HEK293 (cell line): Measurements from ENCODE around the gene ALKBH4.

Source experiments
- CTCF ChIA-PET: fragments of 350-600 bp; formaldehyde crosslinking; extraction: SDS; loops from one replicate; lab custom pipeline; 2021; ENCODE audit warnings: antibody characterized with exemption; lab: Yijun Ruan, JAX
- POLR2A ChIA-PET: fragments of 300-600 bp; formaldehyde crosslinking; extraction: SDS; loops from one replicate; lab custom pipeline; 2020; ENCODE audit warnings: antibody characterized with exemption, inconsistent platforms; lab: Yijun Ruan, JAX
- H3K27ac ChIP-seq: fragments of 200-500 bp; sonication (Bioruptor generic); 2 replicates; pipeline ENCODE4 v1.5.1; 2014; ENCODE audit warnings: low read depth, low read length, control low read depth, inconsistent platforms; ENCODE audit errors: extremely low read depth
- H3K36me3 ChIP-seq, 2 experiments: fragments of 200-500 bp in 1 of 2; sonication (Bioruptor generic) in 1 of 2; 1 replicate in 1 of 2; 2 replicates in 1 of 2; pipeline ENCODE4 v1.5.1; 2014 to 2017; ENCODE audit warnings: inconsistent platforms in 2 of 2, low read length in 2 of 2; ENCODE audit not compliant: control insufficient read depth in 2 of 2, insufficient read depth in 1 of 2
- H3K4me1 ChIP-seq: fragments of 200-500 bp; sonication (Bioruptor generic); 2 replicates; pipeline ENCODE4 v1.5.1; 2014; ENCODE audit warnings: mild to moderate bottlenecking, low read length, inconsistent platforms; ENCODE audit not compliant: control insufficient read depth, insufficient read depth
- H3K4me3 ChIP-seq: 2 replicates; pipeline ENCODE4 v1.5.1; 2011; ENCODE audit warnings: low read depth, mild to moderate bottlenecking, control low read depth, low read length, moderate library complexity
- H3K9me3 ChIP-seq: fragments of 200-500 bp; sonication (Bioruptor generic); 2 replicates; pipeline ENCODE4 v1.5.1; 2014; ENCODE audit warnings: low read depth, low read length, inconsistent platforms; ENCODE audit not compliant: control insufficient read depth, insufficient read depth
- BCL11A ChIP-seq: fragments of 450-650 bp; formaldehyde crosslinking; IDR thresholded peaks from 2 replicates; pipeline ENCODE4 v1.5.1; 2016; ENCODE audit warnings: low read depth, missing biosample characterization, missing genetic modification characterization
- CTCF ChIP-seq: fragments of 450-650 bp; formaldehyde crosslinking; IDR thresholded peaks from 2 replicates; pipeline ENCODE4 v1.5.1; 2016; ENCODE audit warnings: missing biosample characterization, missing genetic modification characterization
- IKZF3 ChIP-seq: fragments of 450-650 bp; IDR thresholded peaks from 2 replicates; pipeline ENCODE4 v1.5.0; 2018; ENCODE audit warnings: missing biosample characterization, mild to moderate bottlenecking, missing genetic modification characterization, moderate library complexity
- INSM2 ChIP-seq: fragments of 450-650 bp; formaldehyde crosslinking; IDR thresholded peaks from 2 replicates; pipeline ENCODE4 v1.5.1; 2016; ENCODE audit warnings: missing biosample characterization, missing genetic modification characterization
- KLF7 ChIP-seq: fragments of 450-650 bp; formaldehyde crosslinking; IDR thresholded peaks from 2 replicates; pipeline ENCODE4 v1.5.1; 2016; ENCODE audit warnings: missing biosample characterization, missing genetic modification characterization, borderline replicate concordance
- MYNN ChIP-seq: fragments of 450-650 bp; formaldehyde crosslinking; IDR thresholded peaks from 2 replicates; pipeline ENCODE4 v1.5.1; 2016; ENCODE audit warnings: missing biosample characterization, missing genetic modification characterization, borderline replicate concordance
- MZF1 ChIP-seq: fragments of 450-650 bp; formaldehyde crosslinking; IDR thresholded peaks from 2 replicates; pipeline ENCODE4 v1.5.1; 2017; ENCODE audit warnings: missing biosample characterization, missing genetic modification characterization, borderline replicate concordance
- PRDM1 ChIP-seq: fragments of 450-650 bp; formaldehyde crosslinking; IDR thresholded peaks from 2 replicates; pipeline ENCODE4; 2016; ENCODE audit warnings: missing biosample characterization, missing genetic modification characterization
- REST ChIP-seq: fragments of 450-650 bp; formaldehyde crosslinking; IDR thresholded peaks from 2 replicates; pipeline ENCODE4 v1.5.1; 2016; ENCODE audit warnings: missing biosample characterization, missing genetic modification characterization
- YY1 ChIP-seq: fragments of 450-650 bp; formaldehyde crosslinking; IDR thresholded peaks from 2 replicates; pipeline ENCODE4 v1.5.1; 2018; ENCODE audit warnings: missing biosample characterization, missing genetic modification characterization
- ZNF121 ChIP-seq: fragments of 450-650 bp; formaldehyde crosslinking; IDR thresholded peaks from 2 replicates; pipeline ENCODE4 v1.5.1; 2016; ENCODE audit warnings: missing biosample characterization, missing genetic modification characterization
- ZNF16 ChIP-seq: fragments of 450-650 bp; formaldehyde crosslinking; IDR thresholded peaks from 2 replicates; pipeline ENCODE4 v1.5.1; 2016; ENCODE audit warnings: low read depth, missing biosample characterization, missing genetic modification characterization
- ZNF169 ChIP-seq: fragments of 450-650 bp; formaldehyde crosslinking; IDR thresholded peaks from 2 replicates; pipeline ENCODE4 v1.5.1; 2016; ENCODE audit warnings: missing biosample characterization, missing genetic modification characterization
- ZNF174 ChIP-seq: fragments of 450-650 bp; formaldehyde crosslinking; IDR thresholded peaks from 2 replicates; pipeline ENCODE4 v1.5.0; 2017; ENCODE audit warnings: missing biosample characterization, mild to moderate bottlenecking, missing genetic modification characterization
- ZNF362 ChIP-seq: fragments of 450-650 bp; formaldehyde crosslinking; IDR thresholded peaks from 2 replicates; pipeline ENCODE4 v1.5.1; 2016; ENCODE audit warnings: missing biosample characterization, missing genetic modification characterization
- ZNF629 ChIP-seq: fragments of 450-650 bp; formaldehyde crosslinking; IDR thresholded peaks from 2 replicates; pipeline ENCODE4 v1.5.1; 2017; ENCODE audit warnings: missing biosample characterization, missing genetic modification characterization
- ZNF658 ChIP-seq: fragments of 450-650 bp; formaldehyde crosslinking; IDR thresholded peaks from 2 replicates; pipeline ENCODE4; 2016; ENCODE audit warnings: missing biosample characterization, missing genetic modification characterization
- ZNF677 ChIP-seq: fragments of 450-650 bp; IDR thresholded peaks from 2 replicates; pipeline ENCODE4 v1.5.0; 2018; ENCODE audit warnings: missing biosample characterization, mild to moderate bottlenecking, missing genetic modification characterization, moderate library complexity
- ZNF747 ChIP-seq: fragments of 450-650 bp; formaldehyde crosslinking; IDR thresholded peaks from 2 replicates; pipeline ENCODE4 v1.5.1; 2016; ENCODE audit warnings: missing biosample characterization, missing genetic modification characterization
- ZNF830 ChIP-seq: fragments of 450-650 bp; IDR thresholded peaks from 2 replicates; pipeline ENCODE4 v1.5.0; 2018; ENCODE audit warnings: missing biosample characterization, missing genetic modification characterization, low read depth, mild to moderate bottlenecking, moderate library complexity
- ZSCAN4 ChIP-seq: fragments of 450-650 bp; formaldehyde crosslinking; IDR thresholded peaks from 2 replicates; pipeline ENCODE4 v1.5.1; 2017; ENCODE audit warnings: missing biosample characterization, missing genetic modification characterization

ALKBH4 gene

GRCh38 chr7:102459221-102459844 lies 5.3 kb downstream of the ALKBH4 start (continued):
- TF ChIP-seq INSM2 (tag by site-specific recombination) = no peak
- TF ChIP-seq PRDM1 (tag by site-specific recombination) = no peak
- TF ChIP-seq ZNF362 (tag by site-specific recombination) = no peak
- no peak for TF ChIP-seq ZNF629 (tag by site-specific recombination)
- TF ChIP-seq MYNN = no peak
- no peak for TF ChIP-seq YY1
- TF ChIP-seq ZNF16 (tag by site-specific recombination) = no peak

GRCh38 chr7:102457352-102457924 lies 7.2 kb downstream of the ALKBH4 start:
- Histone ChIP-seq H3K9me3 (no peaks in the 10 kb centered on the region), H3K4me3 (no peak overlapping the region), H3K4me1 (peaks cover 3% of the 10 kb centered on the region; the same call in 1 of the 2 replicates), H3K27ac (no peak overlapping the region), H3K36me3 (peaks cover 8 to 25% of the 10 kb centered on the region in 2 experiments; a peak in 2 of 3 replicates)
- ChIA-PET POLR2A (interaction anchor here (0.7 to 2.2 kb wide), 2 partner anchors 8 to 742 kb away, joined by 3 to 10 read pairs; no protein-coding TSS in a partner anchor), CTCF (interaction anchor here (2.7 kb wide), 1 partner anchor 10 kb away, joined by 10 read pairs; no protein-coding TSS in a partner anchor)
- no peak for TF ChIP-seq ZNF830 (tag by site-specific recombination)
- no peak for TF ChIP-seq ZNF677 (tag by site-specific recombination)
- no peak for TF ChIP-seq BCL11A (tag by site-specific recombination)
- no peak for TF ChIP-seq KLF7 (tag by site-specific recombination)
- TF ChIP-seq REST (tag by site-specific recombination) = no peak
- no peak for TF ChIP-seq MZF1 (tag by site-specific recombination)
- no peak for TF ChIP-seq IKZF3
- TF ChIP-seq ZNF747 (tag by site-specific recombination) = no peak
- no peak for TF ChIP-seq ZNF169 (tag by site-specific recombination)
- no peak for TF ChIP-seq ZSCAN4 (tag by site-specific recombination)
- no peak for TF ChIP-seq ZNF174 (tag by site-specific recombination)
- no peak for TF ChIP-seq ZNF629 (tag by site-specific recombination)
- no peak for TF ChIP-seq ZNF658 (tag by site-specific recombination)
- no peak for TF ChIP-seq ZNF121 (tag by site-specific recombination)
- no peak for TF ChIP-seq CTCF (tag by site-specific recombination)
